Superior temporal gyrus (tissue), 1 donor: ENCODE data around the gene CLDN6.
A peak's percentile ranks its signal among the peaks of the same experiment; 100 is the strongest.

Experiments used
- DNase-seq: peaks from one replicate; pipeline ENCODE4 v3.0.0-alpha.2; 2016; ENCODE audit errors: extremely low spot score

Gene CLDN6

DNA sequence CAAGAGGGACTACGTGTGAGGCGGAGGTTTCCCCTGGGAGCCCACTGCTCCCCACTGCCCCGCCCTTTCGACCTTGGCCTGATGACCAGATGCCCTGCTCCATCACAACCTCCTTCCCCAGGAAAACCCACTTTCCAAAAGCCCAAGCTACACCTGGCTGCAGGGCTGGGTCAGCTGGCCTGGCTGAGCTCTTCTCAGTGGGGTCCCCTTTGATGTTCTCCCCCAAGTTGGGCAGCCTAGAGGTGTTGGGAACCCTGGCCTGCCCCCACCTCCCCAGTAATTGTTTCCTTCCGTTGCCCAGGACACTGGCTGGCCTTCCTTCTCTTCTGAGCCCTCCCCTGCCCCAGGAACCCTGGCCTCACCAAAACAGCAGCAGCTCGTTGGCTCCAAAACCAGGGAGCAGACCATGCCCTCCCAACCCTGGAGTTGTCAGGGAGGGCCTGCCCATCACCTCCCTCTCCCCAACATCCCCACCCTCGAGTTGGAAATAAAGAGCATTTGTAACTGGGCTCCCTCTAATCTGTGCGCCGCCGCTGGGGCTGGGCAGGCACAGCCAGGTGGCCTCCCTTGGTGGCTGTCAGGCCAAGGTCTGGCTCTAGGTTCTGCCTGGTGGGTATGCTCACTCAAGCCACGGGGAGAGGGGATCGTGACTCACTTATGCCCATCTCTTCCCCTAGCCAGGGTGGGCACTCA is 3.8 kb downstream of the CLDN6 start:
- DNase-seq = no peak

DNA sequence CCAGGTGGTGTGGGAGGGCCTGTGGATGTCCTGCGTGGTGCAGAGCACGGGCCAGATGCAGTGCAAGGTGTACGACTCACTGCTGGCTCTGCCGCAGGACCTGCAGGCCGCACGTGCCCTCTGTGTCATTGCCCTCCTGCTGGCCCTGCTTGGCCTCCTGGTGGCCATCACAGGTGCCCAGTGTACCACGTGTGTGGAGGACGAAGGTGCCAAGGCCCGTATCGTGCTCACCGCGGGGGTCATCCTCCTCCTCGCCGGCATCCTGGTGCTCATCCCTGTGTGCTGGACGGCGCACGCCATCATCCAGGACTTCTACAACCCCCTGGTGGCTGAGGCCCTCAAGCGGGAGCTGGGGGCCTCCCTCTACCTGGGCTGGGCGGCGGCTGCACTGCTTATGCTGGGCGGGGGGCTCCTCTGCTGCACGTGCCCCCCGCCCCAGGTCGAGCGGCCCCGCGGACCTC is 4.5 kb downstream of the CLDN6 start:
- DNase-seq = no peak

GRCh38 chr16:3012828-3013420 is 5.1 kb downstream of the CLDN6 start, which contains the start of gene CLDN9:
Gene CLDN9, plus strand, starts transcription at chr16:3012923. Its CDS starts 440 bp downstream, at chr16:3013363.
- no peak for DNase-seq

- DNase-seq = no peak
Measured at GRCh38 chr16:3012246-3012645, 5.7 kb downstream of the CLDN6 start.

DNA sequence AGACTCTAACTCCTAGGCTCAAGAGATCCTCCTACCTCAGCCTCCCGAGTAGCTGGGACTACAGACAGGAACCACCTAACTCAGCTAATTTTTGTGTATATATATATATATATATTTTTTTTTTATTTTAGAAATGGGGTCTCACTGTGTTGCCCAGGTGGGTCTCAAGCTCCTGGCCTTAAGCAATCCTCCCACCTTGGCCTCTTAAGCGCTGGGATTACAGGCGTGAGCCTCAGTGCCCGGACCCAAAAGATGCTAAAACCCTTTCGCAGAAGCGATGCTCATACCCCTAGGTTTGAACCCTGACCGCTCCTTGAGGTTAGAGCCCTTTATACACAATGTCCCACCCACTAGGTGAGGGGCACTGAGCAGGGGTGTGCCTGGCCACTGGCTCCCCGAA is 7.5 kb downstream of the CLDN6 start:
- DNase-seq = no peak

- DNase-seq = no peak
Measured at GRCh38 chr16:3009568-3010390, 8.2 kb downstream of the CLDN6 start.

DNA sequence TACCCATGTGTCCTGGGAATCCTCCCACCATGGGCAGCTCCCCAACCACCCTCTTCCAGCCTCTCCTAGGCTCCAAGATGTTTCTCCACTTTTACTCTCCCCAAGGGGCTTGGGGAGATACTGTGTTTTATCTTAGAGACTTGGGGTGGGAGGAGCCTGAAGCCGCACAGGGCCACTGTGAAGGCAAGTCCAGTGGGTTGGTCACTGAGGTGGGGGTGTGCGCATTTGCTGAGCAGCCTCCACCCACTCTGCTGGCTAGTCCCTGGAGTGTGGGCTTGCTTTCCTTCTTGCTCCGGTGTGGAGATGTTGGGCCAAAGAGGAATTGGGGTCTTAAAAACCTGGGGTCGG is 9.3 kb downstream of the CLDN6 start:
- no peak for DNase-seq

- DNase-seq = no peak
Measured at GRCh38 chr16:3007957-3008689, 9.9 kb downstream of the CLDN6 start.

DNA sequence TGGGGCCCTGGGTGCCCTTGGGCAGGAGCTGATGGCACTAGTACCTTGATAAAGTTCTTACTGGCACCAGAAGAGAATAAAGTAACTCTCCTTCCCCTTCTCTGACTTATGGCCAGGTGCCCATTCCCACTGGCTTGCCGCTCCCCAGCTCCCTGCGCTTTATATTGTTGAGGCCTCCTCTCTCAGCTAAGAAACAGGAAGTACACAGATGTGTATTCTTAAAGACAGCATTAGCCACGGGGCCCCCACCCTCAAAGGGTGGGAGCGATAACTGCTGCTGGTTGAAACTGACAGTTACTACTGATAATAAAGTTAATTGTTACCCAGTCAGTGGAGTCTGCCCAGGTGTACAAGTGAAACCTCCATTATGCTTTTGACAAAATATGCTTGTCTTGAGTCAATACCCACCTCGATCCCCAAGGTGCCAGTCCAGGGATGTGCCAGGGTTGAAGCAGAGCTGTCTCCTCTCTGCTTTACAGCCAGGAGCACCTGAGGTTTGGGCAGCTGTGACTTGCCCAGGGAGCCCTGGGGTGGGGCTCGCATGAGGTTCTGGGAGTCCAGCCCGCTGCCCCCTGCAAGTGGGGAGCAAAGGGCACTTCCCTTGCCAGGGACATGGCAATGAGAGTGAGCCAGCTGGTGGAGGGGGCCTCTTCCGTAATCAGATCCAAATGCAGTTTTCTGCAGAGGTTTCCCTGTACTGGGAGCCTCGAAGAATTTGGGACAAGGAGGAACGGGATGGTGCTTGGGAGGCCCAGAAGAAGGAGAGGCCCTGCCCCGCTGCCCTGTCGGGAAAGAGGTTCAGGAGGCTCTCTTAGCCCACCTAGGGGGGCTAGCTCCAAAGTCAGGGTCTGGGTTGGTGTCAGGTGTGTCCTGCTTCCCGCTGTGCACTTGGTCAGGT is 10.7 kb downstream of the CLDN6 start:
- no peak for DNase-seq

DNA sequence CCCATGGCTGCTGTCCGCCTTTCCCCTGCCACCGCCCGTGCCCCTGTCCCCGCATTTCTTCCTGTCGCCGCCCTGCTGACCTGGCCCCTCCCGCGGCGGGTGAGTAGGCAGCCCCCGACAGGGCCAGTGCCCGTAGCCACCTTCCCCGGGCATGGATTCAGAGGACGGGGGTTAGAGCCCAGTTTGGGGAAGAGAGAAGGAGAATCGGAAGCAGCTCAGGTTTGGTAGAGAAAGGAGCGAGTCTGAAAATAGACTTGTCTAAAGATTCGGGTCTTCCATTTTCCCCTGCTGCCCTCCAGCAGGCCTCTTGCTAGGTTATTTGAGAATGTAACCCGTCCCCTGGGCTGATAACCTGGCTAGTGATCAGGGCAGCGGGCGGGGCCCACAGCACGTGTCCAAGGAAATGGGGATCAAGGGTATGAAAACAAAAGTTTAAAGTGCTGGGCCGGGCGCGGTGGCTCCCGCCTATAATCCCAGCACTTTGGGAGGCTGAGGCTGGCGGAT is 13.2 kb downstream of the CLDN6 start:
- DNase-seq = no peak

DNA sequence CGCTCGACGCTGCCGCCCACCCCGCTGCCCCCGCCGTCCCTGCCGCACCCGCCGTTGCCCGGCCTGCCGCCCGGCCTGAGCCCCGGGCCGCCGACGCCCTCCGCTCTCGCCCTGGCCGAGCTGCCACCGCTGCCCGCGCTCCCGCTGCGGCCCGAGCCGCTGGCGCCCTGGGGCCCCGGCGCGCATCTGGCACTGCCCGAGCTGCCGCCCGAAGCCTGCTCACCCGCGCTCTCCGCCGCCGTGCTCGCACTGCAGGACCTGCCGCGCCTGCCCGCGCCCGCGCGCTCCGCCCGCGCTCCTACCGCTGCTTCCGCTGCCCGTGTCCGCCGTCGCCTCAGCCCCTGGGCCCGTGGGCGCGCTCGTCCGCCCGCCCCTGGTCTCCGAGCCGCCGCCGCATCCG is 13.7 kb downstream of the CLDN6 start:
- no peak for DNase-seq

DNA sequence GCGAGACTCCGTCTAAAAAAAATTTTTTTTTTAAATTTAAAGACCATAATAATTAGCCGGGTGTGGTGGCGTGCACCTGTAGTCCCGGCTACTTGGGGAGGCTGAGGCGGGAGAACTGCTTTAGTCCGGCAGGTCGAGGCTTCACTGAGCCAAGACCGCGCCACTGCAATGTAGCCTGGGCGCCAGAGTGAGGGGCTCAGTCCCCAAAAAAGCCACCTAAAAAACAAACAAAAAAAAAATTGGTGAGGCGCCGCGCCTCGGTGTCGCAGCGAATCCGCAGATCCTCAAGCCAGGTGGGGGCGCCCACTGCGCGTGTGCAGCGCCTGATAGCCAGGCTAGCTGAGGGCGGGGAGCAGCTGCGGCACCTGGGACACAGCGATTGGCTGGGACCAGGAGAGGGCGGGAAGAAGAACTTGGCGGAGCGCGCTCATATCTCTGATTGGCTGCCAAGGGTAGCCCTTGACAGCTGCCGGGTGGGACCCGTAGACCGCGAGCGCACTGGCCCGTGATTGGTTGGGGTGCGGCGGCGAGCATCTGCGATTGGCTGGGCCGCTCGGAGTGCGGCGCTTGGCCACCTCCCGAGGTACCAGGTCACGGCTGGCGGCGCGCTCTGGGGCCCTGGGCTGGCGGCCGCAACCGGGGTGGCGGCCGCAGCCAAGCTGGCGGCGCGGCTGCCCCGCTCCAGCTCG is 14.3 kb downstream of the CLDN6 start:
- DNase-seq = peak; percentile 99

DNA sequence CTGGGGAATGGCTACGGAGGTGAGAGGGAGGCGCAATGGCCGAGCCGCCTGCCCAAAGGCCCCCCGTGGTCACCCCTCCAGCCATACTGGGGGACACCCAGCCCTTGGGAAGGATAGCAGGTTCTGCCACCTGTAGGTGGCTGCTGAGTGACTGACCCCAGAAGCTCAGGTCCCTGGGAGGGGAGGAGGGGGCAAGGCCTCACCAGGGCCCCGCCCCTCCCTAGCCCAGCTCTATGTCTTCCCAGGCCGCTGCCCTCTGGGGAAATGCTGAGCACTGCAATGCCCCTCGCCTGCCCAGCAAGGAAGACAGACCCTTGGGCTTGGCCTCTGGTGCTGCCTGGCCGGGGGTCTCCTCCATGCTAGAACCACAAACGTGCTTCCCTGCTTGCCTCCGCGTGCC is 16.7 kb downstream of the CLDN6 start:
- DNase-seq = no peak

- no peak for DNase-seq
Measured at GRCh38 chr16:3000540-3000939, 17.4 kb downstream of the CLDN6 start.

DNA sequence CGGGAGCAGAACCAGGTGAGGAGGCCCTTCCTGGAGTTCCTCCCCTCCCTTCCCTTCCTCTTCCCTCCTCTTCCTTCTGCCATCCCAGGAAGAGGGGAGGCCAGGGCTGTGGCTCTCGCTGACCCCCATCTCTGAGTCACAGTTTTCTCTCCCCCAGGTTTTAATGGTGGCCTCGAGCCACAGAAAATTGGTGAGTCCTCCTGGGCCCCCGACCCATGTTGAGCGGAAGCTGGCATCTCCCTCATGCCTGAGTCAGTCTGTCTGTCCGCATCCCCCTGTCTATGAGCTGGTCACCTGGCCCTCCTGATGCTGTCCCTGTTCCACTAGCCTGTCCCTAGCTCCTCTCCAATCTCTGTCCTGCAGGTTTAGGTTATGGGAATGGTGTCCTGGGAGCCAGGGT is 18.1 kb downstream of the CLDN6 start:
- no peak for DNase-seq

DNA sequence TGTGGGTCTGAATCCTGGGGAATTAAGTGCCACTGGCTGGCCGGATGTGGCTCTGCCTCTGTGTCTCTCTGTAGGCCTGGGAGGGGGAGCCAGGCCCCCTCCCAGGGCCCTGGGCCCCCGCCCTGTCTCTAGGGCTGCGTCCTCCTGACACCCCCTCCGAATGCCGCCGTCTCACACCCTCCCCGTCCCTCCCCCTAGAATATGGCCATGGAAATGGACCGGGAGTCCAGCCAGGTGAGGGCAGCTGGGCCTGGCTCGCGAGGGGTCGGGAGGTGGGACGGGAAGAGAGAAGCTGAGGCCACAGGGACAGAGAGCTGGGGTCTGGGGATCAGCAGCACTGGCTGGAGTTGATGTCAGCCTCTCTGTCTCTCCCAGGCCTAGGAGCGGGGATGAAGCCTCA is 21.7 kb downstream of the CLDN6 start:
- DNase-seq = no peak

- no peak for DNase-seq
Measured at GRCh38 chr16:2992383-2993081, 25.5 kb downstream of the CLDN6 start.

GRCh38 chr16:2991566-2992261 is 26.3 kb downstream of the CLDN6 start:
- no peak for DNase-seq

DNA sequence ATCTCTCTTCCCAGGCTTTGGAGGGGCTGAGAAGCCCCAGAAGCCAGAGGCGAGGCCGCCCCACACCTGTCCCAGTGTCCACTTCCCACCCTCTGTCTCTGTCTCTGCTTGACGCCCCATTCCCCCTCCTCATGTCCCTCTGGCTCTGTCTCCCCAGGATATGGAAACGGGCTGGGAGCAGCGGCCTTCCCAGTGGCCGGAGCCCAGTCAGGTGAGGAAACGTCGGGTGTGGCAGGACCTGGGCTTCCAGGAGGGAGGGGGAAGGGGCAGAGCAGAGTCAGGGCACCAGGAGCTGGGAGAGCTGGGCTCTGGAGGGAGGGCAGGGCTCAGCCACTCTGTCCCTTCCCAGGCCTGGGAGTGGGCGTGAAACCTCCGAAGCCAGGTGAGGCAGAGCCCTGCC is 27.1 kb downstream of the CLDN6 start:
- DNase-seq = no peak
